GM12892 (cell line): ENCODE measurements around the gene C4orf17.

Experiments
- DNase-seq: peaks from one replicate; pipeline ENCODE4 v3.0.0; 2011; ENCODE audit not compliant: insufficient read length
- FAIRE-seq: peaks from 2 replicates; lab custom pipeline; 2011; peaks lifted over from hg19 to GRCh38; lab: Jason Lieb, UNC
- POLR2A ChIP-seq: IDR thresholded peaks from 2 replicates; pipeline ENCODE4 v1.6.1; 2011; ENCODE audit warnings: low read depth, low read length, control low read depth
- POLR2AphosphoS5 ChIP-seq: IDR thresholded peaks from 2 replicates; pipeline ENCODE4 v1.6.1; 2011; ENCODE audit warnings: low read depth, low read length, control low read depth
- TAF1 ChIP-seq: IDR thresholded peaks from 2 replicates; pipeline ENCODE4 v1.6.1; 2011; ENCODE audit warnings: low read depth, mild to moderate bottlenecking, control low read depth, low read length, borderline replicate concordance

Gene C4orf17

DNA sequence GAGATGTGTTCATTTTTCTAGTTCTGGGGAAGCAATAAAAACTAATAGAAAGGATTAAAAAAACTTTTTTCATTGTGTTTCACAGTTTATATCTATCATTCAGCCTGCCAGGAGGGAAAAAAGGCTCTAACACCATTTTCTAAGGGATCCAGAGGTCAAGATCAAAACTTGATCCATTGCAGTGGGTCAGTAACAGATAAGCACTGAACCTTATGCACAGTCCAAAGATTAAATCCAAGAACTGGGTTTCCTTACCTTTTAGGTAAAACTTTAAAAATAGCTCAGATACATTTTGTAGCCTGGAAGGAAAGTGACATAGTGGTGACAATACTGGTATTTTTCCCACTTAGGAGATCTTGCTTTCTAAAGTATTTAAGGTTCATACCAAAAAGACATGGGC is 76.5 kb downstream of the C4orf17 start:
- TF ChIP-seq POLR2A (no peak), TAF1 (no peak), POLR2AphosphoS5 (no peak)

GRCh38 chr4:99587803-99588202 is 77.0 kb downstream of the C4orf17 start:
- DNase-seq: no peak
- TF ChIP-seq POLR2AphosphoS5 (no peak), TAF1 (no peak), POLR2A (no peak)
- no peak for FAIRE-seq

More for the DNA sequence above, 76.5 kb downstream of the C4orf17 start:
- FAIRE-seq (no peak), DNase-seq (no peak)

GRCh38 chr4:99591757-99592156 is 80.9 kb downstream of the C4orf17 start:
- TF ChIP-seq POLR2AphosphoS5 (no peak), POLR2A (no peak), TAF1 (no peak)
- FAIRE-seq: no peak
- DNase-seq: no peak
